ENCODE results near the gene C17orf114.
A peak's percentile ranks its signal among the peaks of the same experiment; 100 is the strongest.

Gene C17orf114

DNA sequence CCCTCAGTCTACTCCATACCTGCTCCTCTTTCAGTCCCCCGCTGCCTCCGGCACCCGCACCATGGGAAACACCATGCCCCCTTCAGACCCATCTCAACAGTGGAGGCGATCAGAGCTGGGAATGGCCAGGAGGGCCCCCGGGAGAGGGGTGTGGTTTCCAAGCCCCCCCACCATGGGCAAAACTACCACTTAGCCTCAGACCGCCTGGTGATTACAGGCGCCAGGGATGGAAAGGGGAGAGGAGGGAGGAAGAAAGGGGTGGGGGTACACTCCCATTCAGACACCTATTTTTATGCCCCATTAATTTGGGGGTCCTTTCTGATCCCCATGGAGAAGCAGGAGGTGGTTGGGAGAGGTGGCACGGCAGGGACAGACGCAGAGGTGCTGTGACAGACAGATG is at the start of gene C17orf114:
C17orf114 (minus strand) TSS at position 101 of the 400 bp plus-strand sequence.
- no peaks in the 10 kb centered on the region for H3K4me1 ChIP-seq (ENCODE audit: control insufficient read depth, insufficient read depth, low read length)
- peaks cover 19% of the 10 kb centered on the region for H3K36me3 ChIP-seq (ENCODE audit: control insufficient read depth, insufficient read depth, low read length)
- no peak within 1 kb of the TSS for H3K9ac ChIP-seq (ENCODE audit: low read depth, low read length)
- H3K27ac ChIP-seq (ENCODE audit: low read depth, low read length) = no peak within 1 kb of the TSS
- no peaks in the 10 kb centered on the region for H3K9me3 ChIP-seq (ENCODE audit: control insufficient read depth, insufficient read depth, low read length)
- H3K27me3 ChIP-seq (ENCODE audit: control insufficient read depth, insufficient read depth, low read length) = no peaks in the 10 kb centered on the region
- H3K4me3 ChIP-seq (ENCODE audit: low read depth, low read length) = no peak within 1 kb of the TSS

DNA sequence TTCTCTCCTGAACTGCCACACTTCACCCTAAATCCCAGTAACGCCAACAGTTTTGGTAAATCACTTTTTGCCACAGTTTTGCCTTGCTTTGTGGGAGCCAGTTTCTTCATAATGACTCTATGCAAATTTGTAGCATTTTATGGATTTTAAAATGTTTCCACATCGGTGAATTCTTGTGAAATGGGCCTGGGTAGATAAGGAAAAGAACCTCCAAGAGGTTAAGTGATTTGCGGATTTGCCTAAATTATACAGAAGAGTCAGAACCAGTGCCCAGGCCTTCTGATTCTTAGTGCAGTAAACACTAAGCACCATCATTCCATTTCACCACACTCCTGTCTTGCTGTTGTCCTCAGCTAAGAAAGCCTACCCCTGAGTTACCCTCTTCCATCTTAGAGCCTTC is 49.0 kb upstream of the C17orf114 start:
- no peaks in the 10 kb centered on the region for H3K27me3 ChIP-seq (ENCODE audit: control insufficient read depth, insufficient read depth, low read length)
- no peaks in the 10 kb centered on the region for H3K36me3 ChIP-seq (ENCODE audit: control insufficient read depth, insufficient read depth, low read length)
- H3K9me3 ChIP-seq (ENCODE audit: control insufficient read depth, insufficient read depth, low read length) = no peaks in the 10 kb centered on the region
- no peak overlapping the region for H3K27ac ChIP-seq (ENCODE audit: low read depth, low read length)
- H3K4me1 ChIP-seq (ENCODE audit: control insufficient read depth, insufficient read depth, low read length) = peaks cover 42% of the 10 kb centered on the region
- no peak overlapping the region for H3K9ac ChIP-seq (ENCODE audit: low read depth, low read length)
- H3K4me3 ChIP-seq (ENCODE audit: low read depth, low read length) = no peak overlapping the region

DNA sequence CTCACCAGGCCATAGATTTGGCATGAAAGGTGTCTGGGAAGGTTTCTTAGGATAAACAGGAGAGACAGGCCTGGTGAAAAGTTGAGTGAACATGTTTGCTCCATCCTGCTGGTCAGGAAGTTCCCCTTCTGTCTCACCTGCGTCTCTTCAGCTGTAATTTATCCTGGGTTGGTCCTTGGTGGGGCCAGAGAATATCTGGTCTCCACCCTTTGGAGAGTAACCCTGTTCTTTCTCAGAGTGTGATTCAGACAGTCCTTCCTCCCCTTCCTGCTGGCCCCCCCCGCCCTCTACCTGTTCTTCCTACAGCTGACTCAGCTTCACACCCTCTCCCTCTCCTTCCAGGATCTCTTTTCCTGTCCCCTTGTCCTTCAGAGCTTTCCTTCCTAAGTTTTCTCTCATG is 48.1 kb upstream of the C17orf114 start:
- Histone ChIP-seq H3K9me3 (ENCODE audit: control insufficient read depth, insufficient read depth, low read length) (no peaks in the 10 kb centered on the region), H3K27ac (ENCODE audit: low read depth, low read length) (peak overlapping the region; percentile 97), H3K4me3 (ENCODE audit: low read depth, low read length) (no peak overlapping the region), H3K4me1 (ENCODE audit: control insufficient read depth, insufficient read depth, low read length) (peaks cover 42% of the 10 kb centered on the region), H3K36me3 (ENCODE audit: control insufficient read depth, insufficient read depth, low read length) (no peaks in the 10 kb centered on the region), H3K27me3 (ENCODE audit: control insufficient read depth, insufficient read depth, low read length) (no peaks in the 10 kb centered on the region), H3K9ac (ENCODE audit: low read depth, low read length) (no peak overlapping the region)

- Histone ChIP-seq H3K27ac (ENCODE audit: low read depth, low read length) (peak overlapping the region; percentile 97), H3K4me1 (ENCODE audit: control insufficient read depth, insufficient read depth, low read length) (peaks cover 37% of the 10 kb centered on the region), H3K27me3 (ENCODE audit: control insufficient read depth, insufficient read depth, low read length) (no peaks in the 10 kb centered on the region), H3K36me3 (ENCODE audit: control insufficient read depth, insufficient read depth, low read length) (no peaks in the 10 kb centered on the region), H3K4me3 (ENCODE audit: low read depth, low read length) (0 out of 2 replicates have a peak overlapping the region, but pooled peaks have one; percentile 27), H3K9me3 (ENCODE audit: control insufficient read depth, insufficient read depth, low read length) (no peaks in the 10 kb centered on the region), H3K9ac (ENCODE audit: low read depth, low read length) (peak overlapping the region; percentile 53)
Measured at GRCh38 chr17:4849011-4849536, 46.9 kb upstream of the C17orf114 start.

DNA sequence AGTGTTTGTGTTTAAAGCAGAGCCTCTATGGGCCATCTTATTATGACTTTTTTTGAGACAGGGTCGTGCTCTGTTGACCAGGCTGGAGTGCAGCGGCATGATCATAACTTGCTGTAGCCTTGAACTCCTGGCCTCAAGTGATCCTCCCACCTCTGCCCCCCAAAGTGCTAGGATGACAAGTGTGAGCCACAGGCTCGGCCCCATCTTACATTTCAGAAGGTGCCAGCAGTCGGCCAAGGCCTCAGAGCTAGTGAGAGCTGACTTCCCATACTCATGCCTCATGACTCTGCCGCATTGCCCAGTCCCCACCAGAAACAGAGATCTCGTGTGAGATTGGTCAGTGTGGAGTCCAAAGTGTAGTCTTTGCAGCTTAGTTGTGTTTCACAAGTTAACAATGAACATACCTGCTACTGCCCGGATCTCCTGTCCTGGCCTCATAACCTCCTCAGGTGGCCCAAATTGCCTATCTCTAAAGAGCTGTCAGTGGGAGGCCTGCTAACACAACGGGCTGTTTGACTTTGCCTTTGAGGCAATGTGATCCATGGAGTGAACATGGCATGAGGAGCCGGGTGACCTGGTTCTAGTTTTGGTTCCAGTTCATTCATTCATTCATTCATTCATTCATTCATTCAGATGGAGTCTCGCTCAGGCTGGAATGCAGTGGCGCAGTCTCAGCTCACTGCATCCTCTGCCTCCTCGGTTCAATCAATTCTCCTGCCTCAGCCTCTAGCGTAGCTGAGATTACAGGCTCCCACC is 44.7 kb upstream of the C17orf114 start:
- H3K27me3 ChIP-seq (ENCODE audit: control insufficient read depth, insufficient read depth, low read length) = no peaks in the 10 kb centered on the region
- no peak overlapping the region for H3K4me3 ChIP-seq (ENCODE audit: low read depth, low read length)
- H3K27ac ChIP-seq (ENCODE audit: low read depth, low read length) = no peak overlapping the region
- H3K9ac ChIP-seq (ENCODE audit: low read depth, low read length) = no peak overlapping the region
- no peaks in the 10 kb centered on the region for H3K36me3 ChIP-seq (ENCODE audit: control insufficient read depth, insufficient read depth, low read length)
- peaks cover 29% of the 10 kb centered on the region for H3K4me1 ChIP-seq (ENCODE audit: control insufficient read depth, insufficient read depth, low read length)
- H3K9me3 ChIP-seq (ENCODE audit: control insufficient read depth, insufficient read depth, low read length) = no peaks in the 10 kb centered on the region

GRCh38 chr17:4845118-4845517 is 43.0 kb upstream of the C17orf114 start:
- Histone ChIP-seq H3K4me3 (ENCODE audit: low read depth, low read length) (no peak overlapping the region), H3K9me3 (ENCODE audit: control insufficient read depth, insufficient read depth, low read length) (no peaks in the 10 kb centered on the region), H3K36me3 (ENCODE audit: control insufficient read depth, insufficient read depth, low read length) (no peaks in the 10 kb centered on the region), H3K9ac (ENCODE audit: low read depth, low read length) (no peak overlapping the region), H3K27ac (ENCODE audit: low read depth, low read length) (no peak overlapping the region), H3K27me3 (ENCODE audit: control insufficient read depth, insufficient read depth, low read length) (no peaks in the 10 kb centered on the region), H3K4me1 (ENCODE audit: control insufficient read depth, insufficient read depth, low read length) (peaks cover 17% of the 10 kb centered on the region)

GRCh38 chr17:4843321-4844000 is 41.3 kb upstream of the C17orf114 start:
- Histone ChIP-seq H3K27me3 (ENCODE audit: control insufficient read depth, insufficient read depth, low read length) (no peaks in the 10 kb centered on the region), H3K9ac (ENCODE audit: low read depth, low read length) (no peak overlapping the region), H3K4me3 (ENCODE audit: low read depth, low read length) (no peak overlapping the region), H3K9me3 (ENCODE audit: control insufficient read depth, insufficient read depth, low read length) (no peaks in the 10 kb centered on the region), H3K36me3 (ENCODE audit: control insufficient read depth, insufficient read depth, low read length) (0 out of 2 replicates have a peak, but pooled peaks cover 3% of the 10 kb centered on the region), H3K27ac (ENCODE audit: low read depth, low read length) (no peak overlapping the region), H3K4me1 (ENCODE audit: control insufficient read depth, insufficient read depth, low read length) (peaks cover 5% of the 10 kb centered on the region)

- Histone ChIP-seq H3K36me3 (ENCODE audit: control insufficient read depth, insufficient read depth, low read length) (peaks cover 12% of the 10 kb centered on the region), H3K27ac (ENCODE audit: low read depth, low read length) (no peak overlapping the region), H3K27me3 (ENCODE audit: control insufficient read depth, insufficient read depth, low read length) (no peaks in the 10 kb centered on the region), H3K4me3 (ENCODE audit: low read depth, low read length) (no peak overlapping the region), H3K9ac (ENCODE audit: low read depth, low read length) (no peak overlapping the region), H3K9me3 (ENCODE audit: control insufficient read depth, insufficient read depth, low read length) (no peaks in the 10 kb centered on the region), H3K4me1 (ENCODE audit: control insufficient read depth, insufficient read depth, low read length) (peaks cover 2% of the 10 kb centered on the region; the same call in 1 of the 2 replicates)
Measured at GRCh38 chr17:4842376-4842775, 40.2 kb upstream of the C17orf114 start.

- no peak overlapping the region for H3K27ac ChIP-seq (ENCODE audit: low read depth, low read length)
- peaks cover 12% of the 10 kb centered on the region for H3K36me3 ChIP-seq (ENCODE audit: control insufficient read depth, insufficient read depth, low read length)
- H3K9ac ChIP-seq (ENCODE audit: low read depth, low read length) = no peak overlapping the region
- no peaks in the 10 kb centered on the region for H3K4me1 ChIP-seq (ENCODE audit: control insufficient read depth, insufficient read depth, low read length)
- H3K27me3 ChIP-seq (ENCODE audit: control insufficient read depth, insufficient read depth, low read length) = no peaks in the 10 kb centered on the region
- no peak overlapping the region for H3K4me3 ChIP-seq (ENCODE audit: low read depth, low read length)
- no peaks in the 10 kb centered on the region for H3K9me3 ChIP-seq (ENCODE audit: control insufficient read depth, insufficient read depth, low read length)
Measured at GRCh38 chr17:4840893-4841242, 38.7 kb upstream of the C17orf114 start.

GRCh38 chr17:4839965-4840892 is 38.1 kb upstream of the C17orf114 start:
- H3K9ac ChIP-seq (ENCODE audit: low read depth, low read length) = no peak overlapping the region
- H3K27me3 ChIP-seq (ENCODE audit: control insufficient read depth, insufficient read depth, low read length) = no peaks in the 10 kb centered on the region
- H3K4me3 ChIP-seq (ENCODE audit: low read depth, low read length) = no peak overlapping the region
- no peaks in the 10 kb centered on the region for H3K4me1 ChIP-seq (ENCODE audit: control insufficient read depth, insufficient read depth, low read length)
- no peak overlapping the region for H3K27ac ChIP-seq (ENCODE audit: low read depth, low read length)
- H3K36me3 ChIP-seq (ENCODE audit: control insufficient read depth, insufficient read depth, low read length) = peaks cover 12% of the 10 kb centered on the region
- H3K9me3 ChIP-seq (ENCODE audit: control insufficient read depth, insufficient read depth, low read length) = no peaks in the 10 kb centered on the region

Measured in HUES48 (cell line).